ENCODE data around the gene CREB3L2.

The CREB3L2 gene

DNA sequence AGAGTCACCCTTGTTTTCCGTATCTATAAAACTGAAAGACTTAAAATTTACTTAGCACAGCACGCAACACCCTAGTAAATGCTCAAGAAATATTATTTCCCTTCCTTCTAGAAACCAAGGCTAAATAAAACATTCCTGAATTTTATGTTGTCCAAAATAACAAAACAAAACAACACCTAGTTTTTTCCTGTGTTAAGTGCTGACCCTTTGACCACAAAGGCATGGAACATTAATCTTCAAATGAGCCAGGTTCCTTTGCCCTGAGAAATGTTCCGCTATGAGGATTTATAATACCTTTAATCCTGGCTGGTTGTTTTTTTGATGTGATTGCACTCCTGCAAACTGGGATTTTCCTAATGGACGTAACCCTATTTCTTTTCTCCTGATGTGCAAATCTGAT, 126.1 kb downstream of the CREB3L2 start:
- H3K4me3 ChIP-seq (ENCODE audit: low read depth, low read length) = no peak overlapping the region
- TF ChIP-seq, protein P1, sequence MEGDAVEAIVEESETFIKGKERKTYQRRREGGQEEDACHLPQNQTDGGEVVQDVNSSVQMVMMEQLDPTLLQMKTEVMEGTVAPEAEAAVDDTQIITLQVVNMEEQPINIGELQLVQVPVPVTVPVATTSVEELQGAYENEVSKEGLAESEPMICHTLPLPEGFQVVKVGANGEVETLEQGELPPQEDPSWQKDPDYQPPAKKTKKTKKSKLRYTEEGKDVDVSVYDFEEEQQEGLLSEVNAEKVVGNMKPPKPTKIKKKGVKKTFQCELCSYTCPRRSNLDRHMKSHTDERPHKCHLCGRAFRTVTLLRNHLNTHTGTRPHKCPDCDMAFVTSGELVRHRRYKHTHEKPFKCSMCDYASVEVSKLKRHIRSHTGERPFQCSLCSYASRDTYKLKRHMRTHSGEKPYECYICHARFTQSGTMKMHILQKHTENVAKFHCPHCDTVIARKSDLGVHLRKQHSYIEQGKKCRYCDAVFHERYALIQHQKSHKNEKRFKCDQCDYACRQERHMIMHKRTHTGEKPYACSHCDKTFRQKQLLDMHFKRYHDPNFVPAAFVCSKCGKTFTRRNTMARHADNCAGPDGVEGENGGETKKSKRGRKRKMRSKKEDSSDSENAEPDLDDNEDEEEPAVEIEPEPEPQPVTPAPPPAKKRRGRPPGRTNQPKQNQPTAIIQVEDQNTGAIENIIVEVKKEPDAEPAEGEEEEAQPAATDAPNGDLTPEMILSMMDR (IDR thresholded peaks at IDR 0.05; ENCODE audit: low read depth, low read length) = no peak

DNA sequence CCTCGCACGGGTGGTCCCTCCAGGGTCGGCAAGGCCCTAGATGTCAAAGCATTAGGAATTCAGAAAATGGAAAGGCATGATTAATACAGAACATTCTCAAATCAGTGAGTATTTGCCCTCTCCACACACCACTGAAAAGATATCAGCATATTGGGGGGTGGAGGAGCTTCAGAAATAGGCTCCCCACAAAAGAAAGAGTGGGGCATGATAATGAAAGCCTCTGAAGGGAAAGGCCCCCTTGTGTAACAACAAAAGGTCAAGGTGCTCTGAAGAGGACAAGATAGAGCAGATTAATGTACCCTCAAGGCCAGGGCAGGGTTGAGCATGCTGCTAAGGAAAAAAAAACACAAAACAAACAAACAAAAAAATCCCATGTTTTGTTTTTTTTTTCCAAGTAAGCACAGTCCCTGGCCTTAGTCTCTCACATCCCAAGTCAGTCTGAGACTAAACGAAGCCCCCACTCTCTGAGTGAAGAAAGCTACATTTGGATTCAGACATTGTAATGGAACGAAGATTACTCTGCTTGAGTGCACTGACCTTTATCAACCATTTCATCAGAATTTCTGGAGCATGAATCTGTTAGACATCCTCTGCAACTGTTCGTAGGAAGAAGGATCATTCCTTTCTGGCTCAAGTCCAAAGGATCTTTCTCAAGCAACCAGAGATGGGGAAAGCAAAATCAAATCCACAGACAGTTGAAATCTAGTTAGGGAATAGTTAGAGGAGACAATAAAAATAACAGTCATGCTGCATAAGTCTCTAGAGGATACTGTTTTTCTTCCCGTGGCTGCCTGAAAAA, 127.7 kb downstream of the CREB3L2 start:
- TF ChIP-seq, protein P1 (IDR thresholded peaks at IDR 0.05; ENCODE audit: low read depth, low read length) = no peak
- H3K4me3 ChIP-seq (ENCODE audit: low read depth, low read length) = no peak overlapping the region

DNA sequence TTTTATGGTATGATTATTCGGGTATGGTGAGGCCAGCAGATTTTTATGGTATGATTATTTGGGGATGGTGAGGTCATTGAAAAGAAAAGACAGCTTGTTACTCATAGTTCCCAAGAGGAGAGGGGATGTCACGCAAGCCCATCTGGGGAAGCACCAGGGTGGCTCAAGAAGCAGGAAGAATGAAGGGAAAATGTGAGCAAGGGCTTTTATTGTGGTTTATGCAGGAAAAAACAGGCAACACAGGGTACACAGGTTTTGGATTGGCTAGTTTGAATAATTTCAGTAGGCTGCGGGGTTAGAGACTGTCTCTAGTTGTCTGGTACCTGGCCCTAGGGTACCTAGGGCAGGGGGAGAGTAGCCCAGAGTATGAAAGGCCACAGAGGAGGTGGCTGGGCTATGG, 128.4 kb downstream of the CREB3L2 start:
- TF ChIP-seq, protein P1 (IDR thresholded peaks at IDR 0.05; ENCODE audit: low read depth, low read length) = no peak
- H3K4me3 ChIP-seq (ENCODE audit: low read depth, low read length) = no peak overlapping the region

DNA sequence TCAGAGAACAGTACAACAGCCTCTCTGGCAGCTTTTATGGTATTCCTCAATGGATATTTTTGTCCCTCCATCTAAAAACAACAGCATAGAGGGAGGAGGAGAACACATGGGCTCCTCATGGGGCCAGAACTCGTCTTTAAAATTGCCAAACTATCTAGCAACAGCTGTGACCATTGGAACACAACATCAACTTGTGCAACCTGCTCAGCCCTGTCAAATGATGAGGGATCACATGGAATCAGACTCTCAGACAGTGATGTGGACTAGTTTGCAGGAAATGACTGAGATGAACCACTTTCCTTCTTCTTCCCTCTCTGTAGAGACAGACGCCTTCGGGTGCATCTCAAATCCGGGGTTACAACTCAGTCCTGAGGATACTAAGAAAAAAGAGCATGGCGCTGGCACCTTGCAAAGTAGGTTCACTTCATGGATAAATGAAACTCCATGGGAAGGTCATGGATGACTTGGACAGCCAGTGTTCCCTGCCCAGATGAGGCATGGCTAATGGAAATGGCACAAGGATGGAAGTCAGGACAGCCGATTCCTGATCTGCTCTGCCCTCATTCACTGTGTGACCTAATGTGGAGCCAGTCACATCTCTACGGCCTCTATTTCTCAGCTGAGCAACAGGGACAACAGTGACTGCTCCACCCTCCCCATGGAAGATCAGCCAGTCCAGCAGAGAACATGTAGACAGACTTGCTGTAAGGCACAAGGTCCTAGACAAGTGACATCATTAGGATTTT, 130.5 kb downstream of the CREB3L2 start:
- TF ChIP-seq, protein P1 (IDR thresholded peaks at IDR 0.05; ENCODE audit: low read depth, low read length) = no peak
- H3K4me3 ChIP-seq (ENCODE audit: low read depth, low read length) = no peak overlapping the region

DNA sequence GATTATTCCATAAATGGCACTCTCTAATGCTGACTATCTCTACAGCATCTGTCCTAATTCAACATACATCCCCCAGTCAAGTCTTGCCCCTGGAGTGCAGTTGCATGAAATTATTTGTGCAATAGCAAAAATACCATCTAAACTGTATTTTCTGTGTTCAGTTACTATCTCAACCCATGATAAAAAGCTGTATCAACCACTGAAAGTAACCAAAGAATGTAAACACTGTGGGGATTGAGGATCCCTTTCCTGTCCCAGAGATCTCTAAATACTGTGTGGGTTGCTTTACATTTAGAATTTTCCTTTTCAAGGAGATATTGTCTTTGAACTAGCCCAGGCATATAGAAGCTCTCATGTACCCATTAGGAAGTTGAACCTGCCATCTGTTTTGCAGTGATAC, 131.2 kb downstream of the CREB3L2 start:
- no peak overlapping the region for H3K4me3 ChIP-seq (ENCODE audit: low read depth, low read length)
- TF ChIP-seq, protein P1 (IDR thresholded peaks at IDR 0.05; ENCODE audit: low read depth, low read length) = no peak

DNA sequence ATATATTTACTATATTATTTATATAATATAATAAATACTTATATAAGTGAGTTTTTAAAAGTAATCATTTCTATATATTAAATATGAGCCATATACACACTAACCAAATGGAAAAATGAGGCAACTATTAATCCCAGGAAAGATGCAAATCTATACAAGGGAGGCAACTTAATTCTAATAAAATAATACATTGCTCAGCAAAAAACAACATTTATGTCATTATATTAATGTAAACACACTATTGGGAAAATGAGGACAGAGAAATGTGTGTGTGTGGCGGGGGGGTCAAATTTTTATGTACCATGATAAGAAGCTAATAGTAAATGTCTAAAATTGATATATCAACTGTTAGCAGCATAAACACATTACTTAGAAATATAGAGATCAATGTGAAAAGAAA, 131.8 kb downstream of the CREB3L2 start:
- no peak overlapping the region for H3K4me3 ChIP-seq (ENCODE audit: low read depth, low read length)
- TF ChIP-seq, protein P1 (IDR thresholded peaks at IDR 0.05; ENCODE audit: low read depth, low read length) = no peak

DNA sequence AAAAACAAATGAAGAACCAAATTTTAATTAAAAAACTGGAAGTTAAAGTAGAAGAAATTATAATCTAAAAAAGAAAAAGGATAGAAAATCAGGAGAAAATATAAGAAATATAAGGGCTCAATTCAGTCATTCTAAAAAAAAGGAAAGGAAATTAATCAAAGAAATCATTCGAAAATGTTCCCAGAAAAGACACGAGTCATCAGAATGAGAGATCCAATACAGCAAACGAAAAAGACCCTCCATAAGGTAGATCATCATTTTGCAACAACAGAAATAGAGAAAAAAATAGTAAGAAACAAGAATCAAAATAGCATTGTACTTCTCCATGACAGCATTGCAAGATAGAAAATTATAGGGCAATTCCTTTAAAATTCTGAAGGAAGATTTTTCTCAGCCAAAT, 132.6 kb downstream of the CREB3L2 start:
- TF ChIP-seq, protein P1 (IDR thresholded peaks at IDR 0.05; ENCODE audit: low read depth, low read length) = no peak
- H3K4me3 ChIP-seq (ENCODE audit: low read depth, low read length) = no peak overlapping the region
